ENCODE results near the gene TERT.

- TF ChIP-seq CTCF (conservative IDR thresholded peaks at IDR 0.05), result no peak
- TF ChIP-seq ZFX (IDR thresholded peaks at IDR 0.05), result no peak
These were observed 29.8 kb downstream of the TERT start for GRCh38 chr5:1265026-1265425.

Data from C4-2B (cell line).